ENCODE measurements around the gene HS6ST2.
"Not testable (repeated sequence)": the region's sequence is repeated elsewhere in the genome, so short reads cannot be mapped to it uniquely, and the experiment has no call there.

The HS6ST2 gene

DNA sequence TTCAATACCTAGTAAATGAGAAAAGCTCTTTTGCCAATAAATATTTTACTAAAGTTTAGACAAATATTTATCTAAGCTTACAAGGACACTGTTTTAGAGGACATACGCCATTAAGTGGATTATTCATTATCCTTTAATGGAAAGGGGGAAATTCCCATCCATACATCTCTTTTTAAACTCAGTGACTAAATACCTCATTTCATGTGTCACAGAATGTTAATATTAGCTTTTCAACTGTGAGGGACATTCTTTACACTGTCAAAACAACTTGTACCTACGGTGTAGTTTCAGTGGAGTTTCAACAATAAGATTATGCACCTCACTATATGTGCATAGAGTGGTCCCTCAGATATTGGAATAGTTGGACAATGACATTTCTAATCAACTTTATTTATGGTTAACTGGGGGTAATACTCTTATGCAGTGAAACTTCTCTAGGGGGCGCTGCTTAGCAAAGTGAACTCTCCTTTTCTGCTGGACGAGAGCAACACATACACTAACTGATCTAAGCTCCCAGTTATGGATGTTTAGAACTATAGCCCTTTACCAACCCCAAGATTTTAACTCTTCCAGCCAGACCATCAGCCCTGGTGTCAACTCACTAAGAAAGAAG, 9.7 kb downstream of the HS6ST2 start:
- Histone ChIP-seq H3K4me3 (ENCODE audit: insufficient read depth, low read depth, low read length, poor library complexity, severe bottlenecking) (no peak overlapping the region), H3K4me1 (ENCODE audit: control insufficient read depth, insufficient read depth, low read length, poor library complexity, severe bottlenecking) (no peaks in the 10 kb centered on the region), H3K27ac (ENCODE audit: insufficient read depth, low read length, poor library complexity, severe bottlenecking) (no peak overlapping the region), H3K36me3 (ENCODE audit: control insufficient read depth, insufficient read depth, low read length) (no peaks in the 10 kb centered on the region), H3K27me3 (replicated peaks; ENCODE audit: control insufficient read depth, insufficient read depth, low read length, poor library complexity, severe bottlenecking) (no peaks in the 10 kb centered on the region), H3K9me3 (ENCODE audit: control insufficient read depth, low read length) (no peaks in the 10 kb centered on the region)
- DNase-seq: no peak

- not testable (repeated sequence) for H3K9me3 ChIP-seq (ENCODE audit: control insufficient read depth, low read length); DNase-seq; H3K27me3 ChIP-seq (replicated peaks; ENCODE audit: control insufficient read depth, insufficient read depth, low read length, poor library complexity, severe bottlenecking); H3K4me1 ChIP-seq (ENCODE audit: control insufficient read depth, insufficient read depth, low read length, poor library complexity, severe bottlenecking); H3K27ac ChIP-seq (ENCODE audit: insufficient read depth, low read length, poor library complexity, severe bottlenecking); H3K4me3 ChIP-seq (ENCODE audit: insufficient read depth, low read depth, low read length, poor library complexity, severe bottlenecking); H3K36me3 ChIP-seq (ENCODE audit: control insufficient read depth, insufficient read depth, low read length)
Measured at GRCh38 chrX:132945055-132945599, 13.3 kb downstream of the HS6ST2 start.

- no peaks in the 10 kb centered on the region for H3K9me3 ChIP-seq (ENCODE audit: control insufficient read depth, low read length)
- DNase-seq: no peak
- no peaks in the 10 kb centered on the region for H3K36me3 ChIP-seq (ENCODE audit: control insufficient read depth, insufficient read depth, low read length)
- H3K27me3 ChIP-seq (replicated peaks; ENCODE audit: control insufficient read depth, insufficient read depth, low read length, poor library complexity, severe bottlenecking): peaks cover 3% of the 10 kb centered on the region
- H3K4me3 ChIP-seq (ENCODE audit: insufficient read depth, low read depth, low read length, poor library complexity, severe bottlenecking): no peak overlapping the region
- no peak overlapping the region for H3K27ac ChIP-seq (ENCODE audit: insufficient read depth, low read length, poor library complexity, severe bottlenecking)
- no peaks in the 10 kb centered on the region for H3K4me1 ChIP-seq (ENCODE audit: control insufficient read depth, insufficient read depth, low read length, poor library complexity, severe bottlenecking)
Measured at GRCh38 chrX:132940727-132941327, 17.6 kb downstream of the HS6ST2 start.

DNA sequence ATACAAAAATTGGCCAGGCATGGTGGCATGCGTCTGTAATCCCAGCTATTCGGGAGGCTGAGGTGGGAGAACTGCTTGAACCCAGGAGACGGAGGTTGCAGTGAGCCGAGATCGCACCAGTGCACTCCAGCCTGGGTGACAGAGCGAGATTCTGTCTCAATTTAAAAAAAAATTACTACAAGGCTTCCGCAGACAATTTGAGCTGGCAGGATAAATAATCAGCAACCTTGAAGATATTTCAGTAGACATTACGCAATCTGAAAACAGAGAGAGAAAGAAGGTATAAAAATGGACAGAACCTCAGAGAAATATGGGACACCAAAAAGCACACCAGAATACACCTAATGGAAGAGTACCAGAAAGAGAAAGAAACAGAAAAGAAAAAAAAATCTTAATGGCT, 25.3 kb downstream of the HS6ST2 start:
- Histone ChIP-seq H3K27me3 (replicated peaks; ENCODE audit: control insufficient read depth, insufficient read depth, low read length, poor library complexity, severe bottlenecking) (no peaks in the 10 kb centered on the region), H3K9me3 (ENCODE audit: control insufficient read depth, low read length) (no peaks in the 10 kb centered on the region), H3K4me3 (ENCODE audit: insufficient read depth, low read depth, low read length, poor library complexity, severe bottlenecking) (no peak overlapping the region), H3K4me1 (ENCODE audit: control insufficient read depth, insufficient read depth, low read length, poor library complexity, severe bottlenecking) (no peaks in the 10 kb centered on the region), H3K27ac (ENCODE audit: insufficient read depth, low read length, poor library complexity, severe bottlenecking) (no peak overlapping the region), H3K36me3 (ENCODE audit: control insufficient read depth, insufficient read depth, low read length) (no peaks in the 10 kb centered on the region)
- no peak for DNase-seq

- H3K4me3 ChIP-seq (ENCODE audit: insufficient read depth, low read depth, low read length, poor library complexity, severe bottlenecking): no peak overlapping the region
- H3K27me3 ChIP-seq (replicated peaks; ENCODE audit: control insufficient read depth, insufficient read depth, low read length, poor library complexity, severe bottlenecking): no peaks in the 10 kb centered on the region
- DNase-seq: no peak
- no peak overlapping the region for H3K27ac ChIP-seq (ENCODE audit: insufficient read depth, low read length, poor library complexity, severe bottlenecking)
- H3K9me3 ChIP-seq (ENCODE audit: control insufficient read depth, low read length): no peaks in the 10 kb centered on the region
- H3K4me1 ChIP-seq (ENCODE audit: control insufficient read depth, insufficient read depth, low read length, poor library complexity, severe bottlenecking): no peaks in the 10 kb centered on the region
- H3K36me3 ChIP-seq (ENCODE audit: control insufficient read depth, insufficient read depth, low read length): no peaks in the 10 kb centered on the region
Measured at GRCh38 chrX:132924426-132924825, 34.0 kb downstream of the HS6ST2 start.

- no peak for DNase-seq
- no peaks in the 10 kb centered on the region for H3K27me3 ChIP-seq (replicated peaks; ENCODE audit: control insufficient read depth, insufficient read depth, low read length, poor library complexity, severe bottlenecking)
- no peak overlapping the region for H3K27ac ChIP-seq (ENCODE audit: insufficient read depth, low read length, poor library complexity, severe bottlenecking)
- H3K4me3 ChIP-seq (ENCODE audit: insufficient read depth, low read depth, low read length, poor library complexity, severe bottlenecking): no peak overlapping the region
- H3K9me3 ChIP-seq (ENCODE audit: control insufficient read depth, low read length): no peaks in the 10 kb centered on the region
- H3K4me1 ChIP-seq (ENCODE audit: control insufficient read depth, insufficient read depth, low read length, poor library complexity, severe bottlenecking): no peaks in the 10 kb centered on the region
- H3K36me3 ChIP-seq (ENCODE audit: control insufficient read depth, insufficient read depth, low read length): no peaks in the 10 kb centered on the region
Measured at GRCh38 chrX:132918523-132918922, 39.9 kb downstream of the HS6ST2 start.

- H3K9me3 ChIP-seq (ENCODE audit: control insufficient read depth, low read length): no peaks in the 10 kb centered on the region
- H3K27me3 ChIP-seq (replicated peaks; ENCODE audit: control insufficient read depth, insufficient read depth, low read length, poor library complexity, severe bottlenecking): no peaks in the 10 kb centered on the region
- no peaks in the 10 kb centered on the region for H3K36me3 ChIP-seq (ENCODE audit: control insufficient read depth, insufficient read depth, low read length)
- no peak overlapping the region for H3K4me3 ChIP-seq (ENCODE audit: insufficient read depth, low read depth, low read length, poor library complexity, severe bottlenecking)
- DNase-seq: no peak
- H3K4me1 ChIP-seq (ENCODE audit: control insufficient read depth, insufficient read depth, low read length, poor library complexity, severe bottlenecking): no peaks in the 10 kb centered on the region
- no peak overlapping the region for H3K27ac ChIP-seq (ENCODE audit: insufficient read depth, low read length, poor library complexity, severe bottlenecking)
Measured at GRCh38 chrX:132916349-132916748, 42.1 kb downstream of the HS6ST2 start.

DNA sequence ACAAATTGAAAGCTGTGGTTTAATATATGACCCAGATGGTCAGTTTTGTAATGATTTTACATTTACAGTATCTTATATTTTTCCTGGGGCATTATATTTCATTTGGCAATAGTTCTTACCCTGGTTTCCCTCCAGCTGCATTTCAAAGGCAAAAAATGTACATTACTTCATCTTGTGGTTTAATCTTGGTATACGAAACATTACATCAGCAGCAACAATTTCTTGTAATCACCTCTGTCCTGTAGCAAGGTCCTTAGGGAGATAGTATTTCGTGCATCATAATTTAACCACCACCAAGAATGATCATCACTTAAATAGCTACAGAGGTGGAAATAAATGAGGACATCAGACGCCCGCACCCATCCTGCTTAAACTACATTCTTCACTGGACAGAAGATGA, 48.8 kb downstream of the HS6ST2 start:
- H3K4me3 ChIP-seq (ENCODE audit: insufficient read depth, low read depth, low read length, poor library complexity, severe bottlenecking): no peak overlapping the region
- no peaks in the 10 kb centered on the region for H3K36me3 ChIP-seq (ENCODE audit: control insufficient read depth, insufficient read depth, low read length)
- DNase-seq: no peak
- H3K27me3 ChIP-seq (replicated peaks; ENCODE audit: control insufficient read depth, insufficient read depth, low read length, poor library complexity, severe bottlenecking): no peaks in the 10 kb centered on the region
- no peaks in the 10 kb centered on the region for H3K9me3 ChIP-seq (ENCODE audit: control insufficient read depth, low read length)
- H3K4me1 ChIP-seq (ENCODE audit: control insufficient read depth, insufficient read depth, low read length, poor library complexity, severe bottlenecking): no peaks in the 10 kb centered on the region
- no peak overlapping the region for H3K27ac ChIP-seq (ENCODE audit: insufficient read depth, low read length, poor library complexity, severe bottlenecking)

DNA sequence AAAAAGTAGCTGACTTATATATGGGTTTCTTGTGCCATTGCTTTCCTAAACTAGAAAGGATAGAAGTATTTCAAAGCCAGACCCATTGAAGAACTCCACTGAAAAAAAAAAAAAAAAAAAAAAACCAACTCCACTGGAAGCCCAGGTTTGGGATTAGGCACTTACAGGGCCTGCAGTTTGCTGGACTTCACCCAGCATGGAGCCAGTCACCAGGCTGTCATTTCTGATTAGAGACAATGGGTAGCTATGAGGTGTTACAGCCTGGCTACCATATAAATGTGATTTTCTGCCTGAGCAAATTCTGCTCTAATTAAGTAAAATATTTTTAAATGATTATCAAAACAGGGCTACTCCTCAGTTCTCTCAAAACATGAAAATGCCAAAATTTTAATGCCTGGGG, 49.5 kb downstream of the HS6ST2 start:
- Histone ChIP-seq H3K4me3 (ENCODE audit: insufficient read depth, low read depth, low read length, poor library complexity, severe bottlenecking) (no peak overlapping the region), H3K27me3 (replicated peaks; ENCODE audit: control insufficient read depth, insufficient read depth, low read length, poor library complexity, severe bottlenecking) (no peaks in the 10 kb centered on the region), H3K9me3 (ENCODE audit: control insufficient read depth, low read length) (no peaks in the 10 kb centered on the region), H3K4me1 (ENCODE audit: control insufficient read depth, insufficient read depth, low read length, poor library complexity, severe bottlenecking) (no peaks in the 10 kb centered on the region), H3K36me3 (ENCODE audit: control insufficient read depth, insufficient read depth, low read length) (no peaks in the 10 kb centered on the region), H3K27ac (ENCODE audit: insufficient read depth, low read length, poor library complexity, severe bottlenecking) (no peak overlapping the region)
- DNase-seq: no peak

- Histone ChIP-seq H3K9me3 (ENCODE audit: control insufficient read depth, low read length) (no peaks in the 10 kb centered on the region), H3K27me3 (replicated peaks; ENCODE audit: control insufficient read depth, insufficient read depth, low read length, poor library complexity, severe bottlenecking) (no peaks in the 10 kb centered on the region), H3K4me1 (ENCODE audit: control insufficient read depth, insufficient read depth, low read length, poor library complexity, severe bottlenecking) (no peaks in the 10 kb centered on the region), H3K4me3 (ENCODE audit: insufficient read depth, low read depth, low read length, poor library complexity, severe bottlenecking) (no peak overlapping the region), H3K36me3 (ENCODE audit: control insufficient read depth, insufficient read depth, low read length) (no peaks in the 10 kb centered on the region), H3K27ac (ENCODE audit: insufficient read depth, low read length, poor library complexity, severe bottlenecking) (no peak overlapping the region)
- no peak for DNase-seq
Measured at GRCh38 chrX:132900633-132901293, 57.7 kb downstream of the HS6ST2 start.

Data from effector memory CD4-positive, alpha-beta T cell (primary cell).